H1 (cell line): ENCODE results near the gene CACNA1B. TPM values are rescaled to one million over a fixed set of nuclear protein-coding genes. Genes with fewer than 3 reads are reported as not detected.

Experiments
- CTCF ChIA-PET: fragments of 300-600 bp; sonication (Branson Sonifier 250); formaldehyde crosslinking; loops from one replicate; lab custom pipeline; 2021; ENCODE audit not compliant: partially characterized antibody; lab: Charles Lee
- POLR2A ChIA-PET: fragments of 300-600 bp; sonication (Branson Sonifier 250); formaldehyde crosslinking; loops from one replicate; lab custom pipeline; 2021; ENCODE audit warnings: inconsistent platforms; ENCODE audit not compliant: partially characterized antibody; lab: Charles Lee
- DNase-seq, 2 experiments: peaks; one replicate each; pipeline versions ENCODE4 v3.0.0 to v3.0.0-alpha.2; 2010 to 2022; ENCODE audit warnings: low spot score in 2 of 2, low read depth in 1 of 2, mixed read lengths in 1 of 2
- FAIRE-seq: peaks from 2 replicates; lab custom pipeline; 2011; peaks lifted over from hg19 to GRCh38; lab: Jason Lieb, UNC
- H2AFZ ChIP-seq: 2 replicates; pipeline ENCODE4 v1.8.1; 2012; ENCODE audit warnings: low read length, inconsistent platforms
- H2AK5ac ChIP-seq: 2 replicates; pipeline ENCODE4 v1.6.1; 2013; ENCODE audit warnings: low read depth, low read length
- H2BK120ac ChIP-seq: replicated peaks from 2 replicates; pipeline ENCODE3; 2013; ENCODE audit warnings: low read depth, low read length, inconsistent platforms
- H2BK12ac ChIP-seq: 2 replicates; pipeline ENCODE4 v1.6.1; 2013; ENCODE audit warnings: low read depth, low read length
- H2BK15ac ChIP-seq: 2 replicates; pipeline ENCODE4 v1.6.1; 2013; ENCODE audit warnings: low read length
- H2BK20ac ChIP-seq: 2 replicates; pipeline ENCODE4 v1.6.1; 2013; ENCODE audit warnings: low read length
- H2BK5ac ChIP-seq: 2 replicates; pipeline ENCODE4 v1.6.1; 2013; ENCODE audit warnings: low read depth, low read length
- H3K14ac ChIP-seq: 2 replicates; pipeline ENCODE4 v1.6.1; 2013; ENCODE audit warnings: inconsistent platforms; ENCODE audit not compliant: insufficient read length
- H3K18ac ChIP-seq: 2 replicates; pipeline ENCODE4 v1.6.1; 2013; ENCODE audit warnings: low read length; ENCODE audit errors: extremely low read depth
- H3K23ac ChIP-seq: 2 replicates; pipeline ENCODE4 v1.6.1; 2013; ENCODE audit warnings: inconsistent platforms; ENCODE audit not compliant: insufficient read length
- H3K23me2 ChIP-seq: 2 replicates; pipeline ENCODE4 v1.6.1; 2013; ENCODE audit warnings: low read depth, low read length
- H3K27ac ChIP-seq: 2 replicates; pipeline ENCODE4 v1.6.1; 2011; ENCODE audit warnings: low read depth, low read length, inconsistent platforms
- H3K27me3 ChIP-seq, 4 experiments: replicated peaks in 1 of 4; 1 replicate in 1 of 4; 2 replicates in 3 of 4; pipeline versions ENCODE4 v1.6.1 to v1.8.1; 2011 to 2013; ENCODE audit warnings: low read length in 3 of 4, mild to moderate bottlenecking in 3 of 4, inconsistent platforms in 2 of 4, mixed read lengths in 2 of 4, moderate library complexity in 1 of 4; ENCODE audit not compliant: control insufficient read depth in 3 of 4, insufficient read depth in 3 of 4; ENCODE audit errors: extremely low read depth in 1 of 4
- H3K36me3 ChIP-seq, 4 experiments: 2 replicates each; pipeline versions ENCODE4 v1.6.1 to v1.8.1; 2011 to 2013; ENCODE audit warnings: mild to moderate bottlenecking in 4 of 4, low read length in 3 of 4, moderate library complexity in 2 of 4, control low read depth in 1 of 4, inconsistent platforms in 1 of 4; ENCODE audit not compliant: insufficient read depth in 4 of 4, control insufficient read depth in 2 of 4
- H3K4ac ChIP-seq: replicated peaks from 2 replicates; pipeline ENCODE3; 2013; ENCODE audit warnings: low read length, low read depth, mixed read lengths, inconsistent platforms; ENCODE audit not compliant: insufficient read length
- H3K4me1 ChIP-seq, 4 experiments: replicated peaks in 1 of 4; 1 replicate in 1 of 4; 2 replicates in 3 of 4; pipeline versions ENCODE4 v1.6.1 to v1.8.1; 2011 to 2013; ENCODE audit warnings: low read length in 3 of 4, inconsistent platforms in 2 of 4, mixed read lengths in 1 of 4; ENCODE audit not compliant: insufficient read depth in 4 of 4, control insufficient read depth in 3 of 4
- H3K4me2 ChIP-seq, 2 experiments: 2 replicates each; pipeline versions ENCODE4 v1.6.1 to v1.8.1; 2011 to 2013; ENCODE audit warnings: low read depth in 2 of 2, low read length in 2 of 2, control low read depth in 1 of 2, inconsistent platforms in 1 of 2, mild to moderate bottlenecking in 1 of 2; ENCODE audit not compliant: insufficient read depth in 1 of 2
- H3K4me3 ChIP-seq, 4 experiments: fragments of 200-600, 300-600 bp in 1 of 4; sonication (generic), shearing (Covaris generic), sonication (Bioruptor Twin) in 1 of 4; 2 replicates each; pipeline versions ENCODE4 v1.5.1 to v1.8.1; 2011 to 2016; ENCODE audit warnings: low read length in 4 of 4, low read depth in 3 of 4, control low read depth in 2 of 4, inconsistent platforms in 2 of 4, mild to moderate bottlenecking in 2 of 4, mixed read lengths in 1 of 4, moderate library complexity in 1 of 4; ENCODE audit not compliant: insufficient read depth in 2 of 4; ENCODE audit errors: extremely low read depth in 1 of 4
- H3K56ac ChIP-seq: replicated peaks from 2 replicates; pipeline ENCODE3; 2013; ENCODE audit warnings: low read depth, mild to moderate bottlenecking, mixed read lengths, low read length, inconsistent platforms; ENCODE audit not compliant: insufficient read length
- H3K79me1 ChIP-seq: 2 replicates; pipeline ENCODE4 v1.6.1; 2013; ENCODE audit warnings: low read depth, low read length, control low read depth
- H3K79me2 ChIP-seq, 2 experiments: 2 replicates each; pipeline versions ENCODE4 v1.6.1 to v1.8.1; 2012 to 2013; ENCODE audit warnings: low read length in 2 of 2, mild to moderate bottlenecking in 2 of 2, inconsistent platforms in 1 of 2; ENCODE audit not compliant: insufficient read depth in 2 of 2, control insufficient read depth in 1 of 2
- H3K9ac ChIP-seq, 4 experiments: replicated peaks in 1 of 4; 1 replicate in 1 of 4; 2 replicates in 3 of 4; pipeline versions ENCODE4 v1.6.1 to v1.8.1; 2011 to 2013; ENCODE audit warnings: low read depth in 3 of 4, low read length in 3 of 4, control low read depth in 2 of 4, mild to moderate bottlenecking in 2 of 4, moderate library complexity in 2 of 4, inconsistent platforms in 1 of 4; ENCODE audit errors: extremely low read depth in 1 of 4
- H3K9me3 ChIP-seq, 2 experiments: 2 replicates each; pipeline versions ENCODE4 v1.6.1 to v1.8.1; 2012 to 2013; ENCODE audit warnings: mild to moderate bottlenecking in 2 of 2, moderate library complexity in 2 of 2, control low read depth in 1 of 2, inconsistent platforms in 1 of 2, low read depth in 1 of 2, low read length in 1 of 2, mixed read lengths in 1 of 2; ENCODE audit not compliant: insufficient read depth in 2 of 2
- H4K20me1 ChIP-seq, 2 experiments: replicated peaks in 1 of 2; 2 replicates each; pipeline versions ENCODE3 to v1.8.1; 2011 to 2013; ENCODE audit warnings: inconsistent platforms in 2 of 2, low read length in 2 of 2, mild to moderate bottlenecking in 1 of 2; ENCODE audit not compliant: insufficient read depth in 2 of 2, control insufficient read depth in 1 of 2
- H4K5ac ChIP-seq: 2 replicates; pipeline ENCODE4 v1.6.1; 2013; ENCODE audit warnings: low read length, low read depth, mixed read lengths, inconsistent platforms; ENCODE audit not compliant: insufficient read length
- H4K8ac ChIP-seq: 2 replicates; pipeline ENCODE4 v1.8.0; 2013; ENCODE audit warnings: mild to moderate bottlenecking, moderate library complexity, low read length, inconsistent platforms; ENCODE audit not compliant: insufficient read depth; ENCODE audit errors: extremely low read depth
- H4K91ac ChIP-seq: replicated peaks from 2 replicates; pipeline ENCODE3; 2013; ENCODE audit warnings: low read length, mixed read lengths, inconsistent platforms; ENCODE audit not compliant: insufficient read length
- CREB1 ChIP-seq: IDR thresholded peaks from 2 replicates; pipeline ENCODE4 v1.6.1; 2012; ENCODE audit warnings: inconsistent platforms
- EGR1 ChIP-seq: IDR thresholded peaks from 2 replicates; pipeline ENCODE4 v1.6.1; 2011; ENCODE audit warnings: low read depth, low read length, borderline replicate concordance
- GABPA ChIP-seq: IDR thresholded peaks from 2 replicates; pipeline ENCODE4 v1.6.1; 2011; ENCODE audit warnings: mild to moderate bottlenecking, low read length, moderate library complexity, borderline replicate concordance; ENCODE audit not compliant: insufficient read depth
- KDM1A ChIP-seq: fragments of 200-600, 300-600 bp; sonication (generic); IDR thresholded peaks from 2 replicates; pipeline ENCODE4 v1.7.1; 2016; ENCODE audit warnings: mild to moderate bottlenecking, low read length, borderline replicate concordance
- NANOG ChIP-seq: IDR thresholded peaks from 2 replicates; pipeline ENCODE4 v1.6.1; 2011; ENCODE audit warnings: low read length, low read depth, mild to moderate bottlenecking, inconsistent platforms; ENCODE audit not compliant: insufficient read depth, poor library complexity, severe bottlenecking
- RAD21 ChIP-seq, 2 experiments: IDR thresholded peaks in 1 of 2; conservative IDR thresholded peaks in 1 of 2; 2 replicates each; pipeline ENCODE4 v1.6.1; 2011; ENCODE audit warnings: low read depth in 2 of 2, low read length in 2 of 2, improper control_type of control experiment in 1 of 2, inconsistent platforms in 1 of 2, mild to moderate bottlenecking in 1 of 2, moderate library complexity in 1 of 2
- SRF ChIP-seq: IDR thresholded peaks from 2 replicates; pipeline ENCODE4 v1.6.1; 2011; ENCODE audit warnings: mild to moderate bottlenecking, low read depth, low read length, moderate library complexity
- WGBS, 2 experiments: shearing (Covaris generic) in 1 of 2; methylation state at CpG; one replicate each; pipeline versions ENCODE4 v1.1.6 to v1.1.7; 2013 to 2015; ENCODE audit warnings: low lambda C conversion rate in 2 of 2, mixed read lengths in 2 of 2, inconsistent platforms in 1 of 2, low coverage in 1 of 2, missing lambda C conversion rate in 1 of 2; ENCODE audit not compliant: insufficient replicate concordance in 2 of 2, insufficient coverage in 1 of 2, insufficient read length in 1 of 2; ENCODE audit errors: extremely low coverage in 1 of 2, missing lambda C conversion rate in 1 of 2; 5-methylcytosine and 5-hydroxymethylcytosine counted together
- polyA plus RNA-seq, 7 experiments: library from polyadenylated mRNA; depleted of rRNA in 3 of 7; stranded (reverse) in 5 of 7; unstranded in 2 of 7; fragments of >200 nt in 5 of 7; fragments of 200-250 nt in 2 of 7; gene quantifications; 1 replicate in 5 of 7; 2 replicates in 1 of 7; 4 replicates in 1 of 7; pipeline versions ENCODE4 v1.2.1 to v1.2.3, GENCODE V29; 2011 to 2013; ENCODE audit warnings: missing spikeins in 2 of 7, mixed read lengths in 2 of 7
- total RNA-seq: library from RNA; stranded (reverse); fragmentation: NEBNext Ultra II Directional; extraction: Animal tissue kit (Norgen Biotek cat#: 25700); gene quantifications from 2 replicates; pipeline ENCODE4 v1.2.1, GENCODE V29; 2021
- TF ChIP-seq, protein P1 (sequence below): IDR thresholded peaks from 2 replicates; pipeline ENCODE4 v1.6.1; 2012; ENCODE audit warnings: inconsistent platforms

CACNA1B gene
- total and polyA plus RNA-seq, 2 of the 8 experiments (the other 6 are each of a cell fraction or from before 2014, with no cell fraction given), result 1.5 to 5.7 TPM

DNA sequence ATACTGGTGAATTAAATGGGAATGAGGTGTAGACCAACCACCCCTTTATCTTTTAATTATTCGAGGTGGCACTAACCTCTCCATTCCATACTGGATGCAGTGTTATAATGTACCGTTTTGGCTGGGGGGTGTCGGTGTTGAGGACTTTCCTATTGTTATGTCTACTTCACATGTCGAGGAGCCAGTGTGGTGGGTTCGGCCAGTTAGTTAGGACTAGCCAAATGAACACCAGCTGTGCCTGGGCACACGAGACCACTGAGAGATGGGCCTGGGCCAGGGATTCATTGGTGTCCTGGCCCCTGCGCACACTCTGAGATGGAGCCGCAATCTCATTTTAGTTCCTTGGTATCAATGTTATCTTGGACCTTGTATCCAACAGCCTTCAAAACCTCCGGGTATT lies 186.2 kb downstream of the CACNA1B start:
- no peak for TF ChIP-seq GABPA
- no peak for TF ChIP-seq EGR1
- TF ChIP-seq NANOG, result no peak
- TF ChIP-seq CREB1, result no peak
- TF ChIP-seq KDM1A, result no peak
- TF ChIP-seq RAD21 (IDR thresholded peaks at IDR 0.05 in 1 of 2, conservative IDR thresholded peaks at IDR 0.05 in 1 of 2; ENCODE audit: low read depth in 2 of 2, low read length in 2 of 2), result no peak
- TF ChIP-seq, protein P1, sequence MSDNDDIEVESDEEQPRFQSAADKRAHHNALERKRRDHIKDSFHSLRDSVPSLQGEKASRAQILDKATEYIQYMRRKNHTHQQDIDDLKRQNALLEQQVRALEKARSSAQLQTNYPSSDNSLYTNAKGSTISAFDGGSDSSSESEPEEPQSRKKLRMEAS, result no peak
- TF ChIP-seq SRF, result no peak
- Histone ChIP-seq H3K4me3 (no peak overlapping the region), H3K9me3 (peaks cover 40 to 81% of the 10 kb centered on the region in 2 experiments; a peak in 3 of 4 replicates), H3K4ac (no peak overlapping the region), H3K27ac (no peak overlapping the region), H3K56ac (no peak overlapping the region), H4K8ac (no peak overlapping the region), H2AK5ac (no peak overlapping the region), H3K14ac (no peak overlapping the region), H3K23ac (no peak overlapping the region), H2AFZ (no peak overlapping the region), H2BK12ac (no peak overlapping the region), H4K20me1 (no peaks in the 10 kb centered on the region), H2BK20ac (no peak overlapping the region), H3K27me3 (no peaks in the 10 kb centered on the region), H2BK120ac (no peak overlapping the region), H4K91ac (no peak overlapping the region), H3K4me1 (peaks cover 0 to 4% (median 3%) of the 10 kb centered on the region in 4 experiments; a peak in 5 of 7 replicates), H3K9ac (no peak overlapping the region), H3K79me1 (no peaks in the 10 kb centered on the region), H4K5ac (no peak overlapping the region), H3K36me3 (peaks cover 0 to 3% (median 0%) of the 10 kb centered on the region in 4 experiments; a peak in 2 of 8 replicates), H2BK15ac (no peak overlapping the region), H2BK5ac (no peak overlapping the region), H3K79me2 (no peaks in the 10 kb centered on the region), H3K23me2 (no peaks in the 10 kb centered on the region), H3K4me2 (no peak overlapping the region), H3K18ac (no peak overlapping the region)
- FAIRE-seq, result no peak
- DNase-seq, result no peak
- ChIA-PET CTCF (no interaction called here), POLR2A (interaction anchor here (1.2 kb wide), 1 partner anchor 10 kb away, joined by 3 read pairs; no protein-coding TSS in a partner anchor)
- 88% methylated on average over 9 of the region's 9 CpGs; no CpG with 5 or more reads in 1 of the 2 experiments for WGBS, 2 experiments
